SK-N-SH treated with all-trans-retinoic acid at 6 μM for 48 hours (cell line): ENCODE data around the gene GATA5.

Experiments
- ATAC-seq: fragments of 200-7000 bp; cut with Tn5 transposase; 3 replicates; pipeline ENCODE4 v1.9.1; 2020; ENCODE audit warnings: mild to moderate bottlenecking, moderate library complexity
- ARNTL ChIP-seq: fragments of 450-650 bp; formaldehyde crosslinking; IDR thresholded peaks from 2 replicates; pipeline ENCODE4 v1.5.0; 2020; ENCODE audit warnings: low read depth, mild to moderate bottlenecking, moderate library complexity, borderline replicate concordance
- BACH2 ChIP-seq: fragments of 250-450 bp; sonication (Bioruptor Pico); IDR thresholded peaks from 2 replicates; pipeline ENCODE4 v1.9.0; 2021; ENCODE audit warnings: mild to moderate bottlenecking, borderline replicate concordance
- ESRRG ChIP-seq: fragments of 250-450 bp; sonication (Bioruptor Pico); IDR thresholded peaks from 2 replicates; pipeline ENCODE4 v1.6.1; 2021; ENCODE audit warnings: mild to moderate bottlenecking
- GLIS3 ChIP-seq: fragments of 250-450 bp; sonication (Bioruptor Pico); IDR thresholded peaks from 2 replicates; pipeline ENCODE4 v1.5.0; 2020; ENCODE audit warnings: mild to moderate bottlenecking, moderate library complexity
- ISL1 ChIP-seq: fragments of 250-450 bp; sonication (Bioruptor Pico); IDR thresholded peaks from 2 replicates; pipeline ENCODE4 v2.1.2; 2022; ENCODE audit warnings: mild to moderate bottlenecking, moderate library complexity
- OSR1 ChIP-seq: fragments of 250-450 bp; sonication (Bioruptor Pico); IDR thresholded peaks from 2 replicates; pipeline ENCODE4 v1.8.0; 2022; ENCODE audit warnings: moderate library complexity, mild to moderate bottlenecking, inconsistent platforms
- PPARA ChIP-seq: fragments of 250-450 bp; sonication (Bioruptor Pico); IDR thresholded peaks from 2 replicates; pipeline ENCODE4 v1.5.0; 2020; ENCODE audit warnings: mild to moderate bottlenecking, borderline replicate concordance
- RARB ChIP-seq: fragments of 250-450 bp; sonication (Bioruptor Pico); IDR thresholded peaks from 2 replicates; pipeline ENCODE4 v1.8.0; 2021; ENCODE audit warnings: mild to moderate bottlenecking, moderate library complexity
- SNAI2 ChIP-seq: fragments of 250-450 bp; sonication (Bioruptor Pico); IDR thresholded peaks from 2 replicates; pipeline ENCODE4 v1.5.0; 2020; ENCODE audit warnings: mild to moderate bottlenecking, moderate library complexity
- TCF4 ChIP-seq: fragments of 250-450 bp; sonication (Bioruptor Pico); IDR thresholded peaks from 2 replicates; pipeline ENCODE4 v1.8.0; 2021; ENCODE audit warnings: mild to moderate bottlenecking, moderate library complexity, borderline replicate concordance
- ZC3H10 ChIP-seq: fragments of 250-450 bp; sonication (Bioruptor Pico); IDR thresholded peaks from 2 replicates; pipeline ENCODE4 v1.5.1; 2021; ENCODE audit warnings: mild to moderate bottlenecking, moderate library complexity
- ZFP3 ChIP-seq: fragments of 250-450 bp; sonication (Bioruptor Pico); IDR thresholded peaks from 2 replicates; pipeline ENCODE4 v1.5.0; 2020; ENCODE audit warnings: mild to moderate bottlenecking, moderate library complexity
- ZFP30 ChIP-seq: fragments of 450-650 bp; formaldehyde crosslinking; IDR thresholded peaks from 2 replicates; pipeline ENCODE4 v1.5.0; 2022; ENCODE audit warnings: mild to moderate bottlenecking, moderate library complexity
- ZNF565 ChIP-seq: fragments of 450-650 bp; formaldehyde crosslinking; conservative IDR thresholded peaks from 2 replicates; pipeline ENCODE4 v1.5.0; 2020; ENCODE audit warnings: low read depth, mild to moderate bottlenecking, moderate library complexity
- ZNF70 ChIP-seq: fragments of 450-650 bp; formaldehyde crosslinking; IDR thresholded peaks from 2 replicates; pipeline ENCODE4 v1.5.0; 2020; ENCODE audit warnings: mild to moderate bottlenecking, moderate library complexity
- ZNF8 ChIP-seq: fragments of 450-650 bp; formaldehyde crosslinking; IDR thresholded peaks from 2 replicates; pipeline ENCODE4 v1.5.0; 2020; ENCODE audit warnings: mild to moderate bottlenecking, moderate library complexity
- TF ChIP-seq, protein P1 (sequence below): fragments of 250-450 bp; sonication (Bioruptor Pico); IDR thresholded peaks from 2 replicates; pipeline ENCODE4 v1.8.0; 2021; ENCODE audit warnings: low read depth, mild to moderate bottlenecking, moderate library complexity, borderline replicate concordance
- TF ChIP-seq, protein P2 (sequence below): fragments of 250-450 bp; sonication (Bioruptor Pico); IDR thresholded peaks from 2 replicates; pipeline ENCODE4 v1.5.1; 2020; ENCODE audit warnings: low read depth, mild to moderate bottlenecking, moderate library complexity
- TF ChIP-seq, protein P3 (sequence below): fragments of 250-450 bp; sonication (Bioruptor Pico); IDR thresholded peaks from 2 replicates; pipeline ENCODE4 v1.8.0; 2020; ENCODE audit warnings: mild to moderate bottlenecking, moderate library complexity, borderline replicate concordance
- TF ChIP-seq, protein P4 (sequence below): fragments of 250-450 bp; sonication (Bioruptor Pico); IDR thresholded peaks from 2 replicates; pipeline ENCODE4 v1.5.0; 2020; ENCODE audit warnings: mild to moderate bottlenecking, moderate library complexity

Gene GATA5

DNA sequence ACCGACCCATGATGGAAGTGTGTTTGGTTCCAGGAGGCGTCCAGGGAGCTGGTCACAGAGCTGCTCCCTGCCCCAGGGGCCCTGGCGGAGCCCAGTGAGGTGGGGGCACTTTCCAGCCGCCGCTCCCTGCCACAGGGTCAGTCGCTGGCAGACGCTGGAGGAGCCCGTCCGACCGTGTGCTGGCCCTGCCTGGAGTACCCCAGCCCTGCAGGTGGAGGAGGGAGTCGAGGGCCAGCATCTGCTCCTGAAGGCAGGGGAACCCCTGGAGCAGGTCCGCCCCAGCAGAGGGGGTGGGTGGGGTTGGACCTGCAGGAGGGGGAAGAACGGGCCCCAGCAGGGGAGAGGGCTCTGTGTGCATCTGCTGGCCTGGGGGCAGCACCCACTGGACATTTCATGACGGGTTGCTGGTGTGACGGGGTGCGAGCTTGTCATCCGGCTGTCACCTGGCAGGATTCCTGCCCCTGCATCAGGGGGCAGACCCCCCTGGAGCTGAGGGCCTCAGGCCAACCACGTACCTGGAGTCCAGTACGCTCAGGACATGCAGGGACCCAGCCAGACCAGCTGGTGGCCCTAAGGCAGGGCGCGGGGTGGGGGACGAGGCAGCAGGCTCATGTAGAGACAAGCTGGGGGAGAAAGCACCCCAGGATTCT, 32.3 kb upstream of the GATA5 start (continued):
- TF ChIP-seq, protein P1, sequence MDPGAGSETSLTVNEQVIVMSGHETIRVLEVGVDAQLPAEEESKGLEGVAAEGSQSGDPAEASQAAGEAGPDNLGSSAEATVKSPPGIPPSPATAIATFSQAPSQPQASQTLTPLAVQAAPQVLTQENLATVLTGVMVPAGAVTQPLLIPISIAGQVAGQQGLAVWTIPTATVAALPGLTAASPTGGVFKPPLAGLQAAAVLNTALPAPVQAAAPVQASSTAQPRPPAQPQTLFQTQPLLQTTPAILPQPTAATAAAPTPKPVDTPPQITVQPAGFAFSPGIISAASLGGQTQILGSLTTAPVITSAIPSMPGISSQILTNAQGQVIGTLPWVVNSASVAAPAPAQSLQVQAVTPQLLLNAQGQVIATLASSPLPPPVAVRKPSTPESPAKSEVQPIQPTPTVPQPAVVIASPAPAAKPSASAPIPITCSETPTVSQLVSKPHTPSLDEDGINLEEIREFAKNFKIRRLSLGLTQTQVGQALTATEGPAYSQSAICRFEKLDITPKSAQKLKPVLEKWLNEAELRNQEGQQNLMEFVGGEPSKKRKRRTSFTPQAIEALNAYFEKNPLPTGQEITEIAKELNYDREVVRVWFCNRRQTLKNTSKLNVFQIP (CRISPR knock-in tag) = no peak
- TF ChIP-seq ZNF70 (CRISPR knock-in tag) (no peak), RARB (no peak)
- TF ChIP-seq, protein P2, sequence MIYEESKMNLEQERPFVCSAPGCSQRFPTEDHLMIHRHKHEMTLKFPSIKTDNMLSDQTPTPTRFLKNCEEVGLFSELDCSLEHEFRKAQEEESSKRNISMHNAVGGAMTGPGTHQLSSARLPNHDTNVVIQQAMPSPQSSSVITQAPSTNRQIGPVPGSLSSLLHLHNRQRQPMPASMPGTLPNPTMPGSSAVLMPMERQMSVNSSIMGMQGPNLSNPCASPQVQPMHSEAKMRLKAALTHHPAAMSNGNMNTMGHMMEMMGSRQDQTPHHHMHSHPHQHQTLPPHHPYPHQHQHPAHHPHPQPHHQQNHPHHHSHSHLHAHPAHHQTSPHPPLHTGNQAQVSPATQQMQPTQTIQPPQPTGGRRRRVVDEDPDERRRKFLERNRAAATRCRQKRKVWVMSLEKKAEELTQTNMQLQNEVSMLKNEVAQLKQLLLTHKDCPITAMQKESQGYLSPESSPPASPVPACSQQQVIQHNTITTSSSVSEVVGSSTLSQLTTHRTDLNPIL (CRISPR knock-in tag) = no peak

DNA sequence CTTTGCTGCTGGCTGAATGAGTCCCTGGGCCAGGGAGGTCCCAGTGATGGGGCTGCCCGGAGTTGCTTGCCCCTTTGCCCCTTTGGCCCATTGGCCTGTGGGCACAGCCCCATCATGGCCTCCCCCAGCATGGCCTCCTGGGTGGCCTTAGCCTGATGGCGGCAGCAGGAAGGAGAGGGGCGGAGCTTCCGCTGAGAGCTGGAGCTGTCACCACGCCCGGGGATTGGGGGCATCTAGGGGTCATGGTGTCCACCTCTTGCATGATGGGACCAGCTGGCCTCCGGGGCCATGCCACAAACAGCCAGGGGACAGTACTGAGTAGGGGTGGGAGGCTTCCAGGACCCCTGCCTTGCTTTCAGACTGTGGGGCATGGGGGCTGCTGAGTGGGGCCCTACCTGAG, 31.5 kb upstream of the GATA5 start:
- TF ChIP-seq ARNTL (CRISPR knock-in tag) (no peak), ESRRG (CRISPR knock-in tag) (no peak), ZNF565 (no peak), BACH2 (CRISPR knock-in tag) (no peak), ZFP3 (CRISPR knock-in tag) (no peak), TCF4 (CRISPR knock-in tag) (no peak), GLIS3 (CRISPR knock-in tag) (no peak), SNAI2 (no peak), ZNF70 (CRISPR knock-in tag) (no peak), PPARA (CRISPR knock-in tag) (no peak), ZFP30 (no peak), RARB (no peak), OSR1 (CRISPR knock-in tag) (no peak)
- TF ChIP-seq, protein P1 (CRISPR knock-in tag) = no peak
- TF ChIP-seq, protein P2 (CRISPR knock-in tag) = no peak
- TF ChIP-seq, protein P3, sequence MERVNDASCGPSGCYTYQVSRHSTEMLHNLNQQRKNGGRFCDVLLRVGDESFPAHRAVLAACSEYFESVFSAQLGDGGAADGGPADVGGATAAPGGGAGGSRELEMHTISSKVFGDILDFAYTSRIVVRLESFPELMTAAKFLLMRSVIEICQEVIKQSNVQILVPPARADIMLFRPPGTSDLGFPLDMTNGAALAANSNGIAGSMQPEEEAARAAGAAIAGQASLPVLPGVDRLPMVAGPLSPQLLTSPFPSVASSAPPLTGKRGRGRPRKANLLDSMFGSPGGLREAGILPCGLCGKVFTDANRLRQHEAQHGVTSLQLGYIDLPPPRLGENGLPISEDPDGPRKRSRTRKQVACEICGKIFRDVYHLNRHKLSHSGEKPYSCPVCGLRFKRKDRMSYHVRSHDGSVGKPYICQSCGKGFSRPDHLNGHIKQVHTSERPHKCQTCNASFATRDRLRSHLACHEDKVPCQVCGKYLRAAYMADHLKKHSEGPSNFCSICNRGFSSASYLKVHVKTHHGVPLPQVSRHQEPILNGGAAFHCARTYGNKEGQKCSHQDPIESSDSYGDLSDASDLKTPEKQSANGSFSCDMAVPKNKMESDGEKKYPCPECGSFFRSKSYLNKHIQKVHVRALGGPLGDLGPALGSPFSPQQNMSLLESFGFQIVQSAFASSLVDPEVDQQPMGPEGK (CRISPR knock-in tag) = no peak
- TF ChIP-seq, protein P4, sequence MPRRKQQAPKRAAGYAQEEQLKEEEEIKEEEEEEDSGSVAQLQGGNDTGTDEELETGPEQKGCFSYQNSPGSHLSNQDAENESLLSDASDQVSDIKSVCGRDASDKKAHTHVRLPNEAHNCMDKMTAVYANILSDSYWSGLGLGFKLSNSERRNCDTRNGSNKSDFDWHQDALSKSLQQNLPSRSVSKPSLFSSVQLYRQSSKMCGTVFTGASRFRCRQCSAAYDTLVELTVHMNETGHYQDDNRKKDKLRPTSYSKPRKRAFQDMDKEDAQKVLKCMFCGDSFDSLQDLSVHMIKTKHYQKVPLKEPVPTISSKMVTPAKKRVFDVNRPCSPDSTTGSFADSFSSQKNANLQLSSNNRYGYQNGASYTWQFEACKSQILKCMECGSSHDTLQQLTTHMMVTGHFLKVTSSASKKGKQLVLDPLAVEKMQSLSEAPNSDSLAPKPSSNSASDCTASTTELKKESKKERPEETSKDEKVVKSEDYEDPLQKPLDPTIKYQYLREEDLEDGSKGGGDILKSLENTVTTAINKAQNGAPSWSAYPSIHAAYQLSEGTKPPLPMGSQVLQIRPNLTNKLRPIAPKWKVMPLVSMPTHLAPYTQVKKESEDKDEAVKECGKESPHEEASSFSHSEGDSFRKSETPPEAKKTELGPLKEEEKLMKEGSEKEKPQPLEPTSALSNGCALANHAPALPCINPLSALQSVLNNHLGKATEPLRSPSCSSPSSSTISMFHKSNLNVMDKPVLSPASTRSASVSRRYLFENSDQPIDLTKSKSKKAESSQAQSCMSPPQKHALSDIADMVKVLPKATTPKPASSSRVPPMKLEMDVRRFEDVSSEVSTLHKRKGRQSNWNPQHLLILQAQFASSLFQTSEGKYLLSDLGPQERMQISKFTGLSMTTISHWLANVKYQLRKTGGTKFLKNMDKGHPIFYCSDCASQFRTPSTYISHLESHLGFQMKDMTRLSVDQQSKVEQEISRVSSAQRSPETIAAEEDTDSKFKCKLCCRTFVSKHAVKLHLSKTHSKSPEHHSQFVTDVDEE (CRISPR knock-in tag) = no peak
- TF ChIP-seq, all 23 proteins: peak for 0
- no peak for ATAC-seq

DNA sequence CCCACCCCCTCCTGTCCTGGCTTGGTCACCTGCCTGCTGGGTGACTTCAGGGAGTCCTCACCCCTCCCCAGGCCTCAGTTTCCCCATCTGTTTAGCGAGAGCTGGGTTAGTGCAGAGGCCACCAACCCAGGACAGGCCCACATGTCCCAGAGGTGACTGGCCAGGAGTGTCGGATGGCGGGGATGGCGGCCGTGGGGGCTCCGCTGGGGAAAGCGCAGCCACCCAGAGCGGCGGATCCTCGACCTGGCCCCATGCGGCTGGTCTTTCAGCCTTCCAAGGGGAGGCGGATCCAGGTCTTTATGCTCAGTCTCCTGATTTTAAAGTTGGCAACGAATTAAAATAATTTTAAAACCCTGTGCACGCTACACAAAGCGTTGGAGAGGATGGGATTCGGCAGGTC, 31.0 kb upstream of the GATA5 start:
- no peak for TF ChIP-seq ZNF8
- no peak for TF ChIP-seq ESRRG (CRISPR knock-in tag)
- TF ChIP-seq ZC3H10 (CRISPR knock-in tag) = no peak
- no peak for TF ChIP-seq ISL1 (CRISPR knock-in tag)
- TF ChIP-seq, all 23 proteins: peak for 0

More for the DNA sequence above, 31.0 kb upstream of the GATA5 start:
- no peak for ATAC-seq
